HEK293 (cell line): Measurements from ENCODE around the gene KANSL2.
"Not testable (repeated sequence)": the region's sequence is repeated elsewhere in the genome, so short reads cannot be mapped to it uniquely, and the experiment has no call there.

Source experiments
- REST ChIP-seq: fragments of 450-650 bp; formaldehyde crosslinking; IDR thresholded peaks from 2 replicates; pipeline ENCODE4 v1.5.1; 2016; ENCODE audit warnings: missing biosample characterization, missing genetic modification characterization
- ZFP41 ChIP-seq: fragments of 450-650 bp; formaldehyde crosslinking; IDR thresholded peaks from 2 replicates; pipeline ENCODE4 v1.5.1; 2016; ENCODE audit warnings: missing biosample characterization, missing genetic modification characterization, borderline replicate concordance
- ZNF155 ChIP-seq: fragments of 450-650 bp; formaldehyde crosslinking; IDR thresholded peaks from 2 replicates; pipeline ENCODE4 v1.5.1; 2016; ENCODE audit warnings: missing biosample characterization, missing genetic modification characterization
- ZNF404 ChIP-seq: fragments of 450-650 bp; formaldehyde crosslinking; IDR thresholded peaks from 2 replicates; pipeline ENCODE4 v1.5.1; 2017; ENCODE audit warnings: missing biosample characterization, missing genetic modification characterization

GRCh38 chr12:48645354-48645753, 36.7 kb downstream of the KANSL2 start:
- not testable (repeated sequence) for TF ChIP-seq ZFP41 (tag by site-specific recombination); REST; ZNF155 (tag by site-specific recombination); ZNF404 (tag by site-specific recombination)
